Muscle layer of colon (tissue), 2 donors: ENCODE data around the gene RAB18.

Source experiments
- H3K27ac ChIP-seq: one replicate; pipeline ENCODE4 v1.7.0; 2013; ENCODE audit warnings: low read depth, mild to moderate bottlenecking, low read length, moderate library complexity
- H3K27me3 ChIP-seq, 2 donors: one replicate each; pipeline ENCODE4 v1.7.0; 2013; ENCODE audit warnings: low read length in 2 of 2, mild to moderate bottlenecking in 2 of 2; ENCODE audit not compliant: insufficient read depth in 2 of 2, control insufficient read depth in 1 of 2
- H3K36me3 ChIP-seq: one replicate; pipeline ENCODE4 v1.7.0; 2013; ENCODE audit warnings: mild to moderate bottlenecking, low read length; ENCODE audit not compliant: insufficient read depth
- H3K4me1 ChIP-seq: one replicate; pipeline ENCODE4 v1.7.0; 2013; ENCODE audit warnings: mild to moderate bottlenecking, low read length; ENCODE audit not compliant: insufficient read depth
- H3K4me3 ChIP-seq, 2 donors: one replicate each; pipeline ENCODE4 v1.7.0; 2013; ENCODE audit warnings: low read length in 2 of 2, low read depth in 1 of 2, mild to moderate bottlenecking in 1 of 2, moderate library complexity in 1 of 2
- H3K9ac ChIP-seq: one replicate; pipeline ENCODE4 v1.7.0; 2013; ENCODE audit warnings: low read length
- H3K9me3 ChIP-seq: one replicate; pipeline ENCODE4 v1.7.0; 2013; ENCODE audit warnings: mild to moderate bottlenecking, low read length
- donor health status: abdominal sarcoma.
- donor health status: Adenocarcinoma of cecum.

The RAB18 gene

GRCh38 chr10:27531336-27531847, 27.3 kb downstream of the RAB18 start:
- no peaks in the 10 kb centered on the region for H3K9me3 ChIP-seq
- H3K36me3 ChIP-seq, result peaks cover 17% of the 10 kb centered on the region
- H3K9ac ChIP-seq, result no peak overlapping the region
- H3K4me3 ChIP-seq, result no peak overlapping the region
- H3K27ac ChIP-seq, result no peak overlapping the region
- peaks cover 17% of the 10 kb centered on the region for H3K4me1 ChIP-seq
- H3K27me3 ChIP-seq, result no peaks in the 10 kb centered on the region

DNA sequence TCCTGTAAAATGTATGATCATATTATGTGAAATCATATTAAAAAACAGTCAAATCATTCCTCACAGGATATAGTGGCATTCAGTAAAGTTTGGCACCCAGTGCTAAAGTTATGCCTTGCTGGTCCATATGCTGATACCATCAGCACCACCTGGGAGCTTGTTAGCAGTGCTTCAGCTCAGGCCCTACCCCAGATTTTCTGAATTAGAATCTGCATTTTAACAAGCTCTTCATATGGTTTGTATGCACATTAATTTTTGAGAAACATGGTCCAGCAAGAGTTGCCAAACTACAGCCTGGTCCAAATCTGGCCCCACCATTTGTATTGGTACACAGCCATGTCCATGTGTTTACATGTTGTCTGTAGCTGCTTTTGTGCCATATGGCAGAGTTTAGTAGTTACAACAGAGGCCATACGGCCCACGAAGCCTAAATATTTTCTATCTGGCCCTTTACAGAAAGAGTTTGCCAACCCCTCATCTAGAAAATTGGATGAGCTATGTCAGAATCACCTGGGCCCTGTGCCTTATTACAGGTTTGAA, 30.1 kb downstream of the RAB18 start:
- no peak overlapping the region for H3K4me3 ChIP-seq
- no peak overlapping the region for H3K9ac ChIP-seq
- H3K27me3 ChIP-seq, result no peaks in the 10 kb centered on the region
- peaks cover 23% of the 10 kb centered on the region for H3K36me3 ChIP-seq
- no peaks in the 10 kb centered on the region for H3K9me3 ChIP-seq
- peaks cover 9% of the 10 kb centered on the region for H3K4me1 ChIP-seq
- H3K27ac ChIP-seq, result no peak overlapping the region

- no peak overlapping the region for H3K4me3 ChIP-seq
- H3K36me3 ChIP-seq, result peaks cover 23% of the 10 kb centered on the region
- H3K9ac ChIP-seq, result no peak overlapping the region
- H3K27me3 ChIP-seq, result no peaks in the 10 kb centered on the region
- H3K9me3 ChIP-seq, result no peaks in the 10 kb centered on the region
- H3K4me1 ChIP-seq, result peaks cover 4% of the 10 kb centered on the region
- H3K27ac ChIP-seq, result no peak overlapping the region
These were observed 31.2 kb downstream of the RAB18 start for GRCh38 chr10:27535317-27535716.

GRCh38 chr10:27536437-27536836, 32.3 kb downstream of the RAB18 start:
- H3K4me3 ChIP-seq, result no peak overlapping the region
- no peak overlapping the region for H3K9ac ChIP-seq
- H3K27ac ChIP-seq, result no peak overlapping the region
- H3K9me3 ChIP-seq, result no peaks in the 10 kb centered on the region
- H3K4me1 ChIP-seq, result peaks cover 4% of the 10 kb centered on the region
- peaks cover 23% of the 10 kb centered on the region for H3K36me3 ChIP-seq
- no peaks in the 10 kb centered on the region for H3K27me3 ChIP-seq

- Histone ChIP-seq H3K4me1 (peaks cover 4% of the 10 kb centered on the region), H3K27me3 (no peaks in the 10 kb centered on the region), H3K9me3 (no peaks in the 10 kb centered on the region), H3K4me3 (no peak overlapping the region), H3K9ac (no peak overlapping the region), H3K36me3 (peaks cover 23% of the 10 kb centered on the region), H3K27ac (no peak overlapping the region)
These were observed 33.1 kb downstream of the RAB18 start for GRCh38 chr10:27537166-27537565.

GRCh38 chr10:27537787-27538186, 33.7 kb downstream of the RAB18 start:
- Histone ChIP-seq H3K4me3 (no peak overlapping the region), H3K9ac (no peak overlapping the region), H3K27me3 (no peaks in the 10 kb centered on the region), H3K9me3 (no peaks in the 10 kb centered on the region), H3K4me1 (peaks cover 2% of the 10 kb centered on the region), H3K27ac (no peak overlapping the region), H3K36me3 (peaks cover 23% of the 10 kb centered on the region)

DNA sequence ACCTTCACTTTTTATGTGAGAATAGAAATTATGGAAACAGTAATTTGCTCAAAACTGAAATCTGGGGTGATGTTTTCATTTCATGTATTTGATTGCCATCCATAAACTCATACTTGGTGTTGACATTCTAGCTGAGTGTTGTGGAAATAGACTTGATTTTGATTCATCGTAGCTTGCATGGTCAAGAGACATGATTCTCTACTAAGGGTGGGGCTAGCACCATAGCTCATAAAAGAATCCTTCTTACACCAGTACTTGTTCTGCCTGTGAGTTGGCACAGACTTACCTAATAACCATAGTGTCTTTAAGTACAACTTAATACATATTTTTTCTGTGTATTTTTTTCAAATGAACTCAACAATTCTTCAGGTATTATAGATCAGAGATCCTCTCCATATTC, 36.6 kb downstream of the RAB18 start:
- H3K36me3 ChIP-seq, result peaks cover 8% of the 10 kb centered on the region

GRCh38 chr10:27541796-27542729, 38.0 kb downstream of the RAB18 start:
- no peaks in the 10 kb centered on the region for H3K27me3 ChIP-seq
- peaks cover 7% of the 10 kb centered on the region for H3K36me3 ChIP-seq
- H3K4me3 ChIP-seq, result no peak overlapping the region
- no peaks in the 10 kb centered on the region for H3K4me1 ChIP-seq
- H3K9me3 ChIP-seq, result no peaks in the 10 kb centered on the region
- H3K27ac ChIP-seq, result no peak overlapping the region
- no peak overlapping the region for H3K9ac ChIP-seq

More for the DNA sequence above, 36.6 kb downstream of the RAB18 start:
- H3K9me3 ChIP-seq, result no peaks in the 10 kb centered on the region
- H3K9ac ChIP-seq, result no peak overlapping the region
- H3K27me3 ChIP-seq, result no peaks in the 10 kb centered on the region
- H3K4me1 ChIP-seq, result no peaks in the 10 kb centered on the region
- no peak overlapping the region for H3K4me3 ChIP-seq
- no peak overlapping the region for H3K27ac ChIP-seq

GRCh38 chr10:27542812-27543211, 38.7 kb downstream of the RAB18 start:
- no peak overlapping the region for H3K4me3 ChIP-seq
- H3K9ac ChIP-seq, result no peak overlapping the region
- no peak overlapping the region for H3K27ac ChIP-seq
- no peaks in the 10 kb centered on the region for H3K9me3 ChIP-seq
- no peaks in the 10 kb centered on the region for H3K27me3 ChIP-seq
- no peaks in the 10 kb centered on the region for H3K4me1 ChIP-seq
- H3K36me3 ChIP-seq, result peaks cover 5% of the 10 kb centered on the region

- Histone ChIP-seq H3K4me3 (no peak overlapping the region), H3K36me3 (peaks cover 5% of the 10 kb centered on the region), H3K9me3 (no peaks in the 10 kb centered on the region), H3K27me3 (no peaks in the 10 kb centered on the region), H3K27ac (no peak overlapping the region), H3K4me1 (no peaks in the 10 kb centered on the region), H3K9ac (no peak overlapping the region)
These were observed 42.9 kb downstream of the RAB18 start for GRCh38 chr10:27547047-27547446.

- no peak overlapping the region for H3K9ac ChIP-seq
- no peaks in the 10 kb centered on the region for H3K4me1 ChIP-seq
- H3K4me3 ChIP-seq, result no peak overlapping the region
- no peaks in the 10 kb centered on the region for H3K27me3 ChIP-seq
- no peak overlapping the region for H3K27ac ChIP-seq
- no peaks in the 10 kb centered on the region for H3K9me3 ChIP-seq
- H3K36me3 ChIP-seq, result peaks cover 5% of the 10 kb centered on the region
These were observed 43.4 kb downstream of the RAB18 start for GRCh38 chr10:27547482-27547881.
